K562 (cell line): ENCODE data around the gene UBAP2. TPM values are rescaled to one million over a fixed set of nuclear protein-coding genes. Genes with fewer than 3 reads are reported as not detected.

ENCODE experiments used
- ATAC-seq: fragments of 200-7000 bp; cut with Tn5 transposase; 3 replicates; pipeline ENCODE4 v1.9.1; 2020; ENCODE audit warnings: moderate library complexity
- BruUV-seq: library from RNA; stranded (reverse); fragments of 400-500 nt; replicated peaks from 2 replicates; lab custom pipeline; 2021; lab: Mats Ljungman, UMichigan
- CTCF ChIA-PET: fragments of 300-600 bp; formaldehyde crosslinking; extraction: SDS; loops from one replicate; lab custom pipeline; 2021; ENCODE audit warnings: low intra/inter-chr PET ratio; lab: Yijun Ruan, JAX
- POLR2A ChIA-PET: fragments of 300-600, 350-650 bp; sonication (Branson Sonifier 250); formaldehyde crosslinking; extraction: SDS; loops from one replicate; lab custom pipeline; 2021; ENCODE audit warnings: antibody characterized with exemption, inconsistent platforms; lab: Yijun Ruan, JAX
- DNase-seq, 4 experiments: peaks; one replicate each; pipeline versions ENCODE4 v3.0.0 to v3.0.0-alpha.2; 2011 to 2018; ENCODE audit warnings: low spot score in 3 of 4, mixed read lengths in 3 of 4; ENCODE audit errors: extremely low read depth in 1 of 4
- FAIRE-seq: peaks from 2 replicates; lab custom pipeline; 2011; peaks lifted over from hg19 to GRCh38; lab: Jason Lieb, UNC
- H2AFZ ChIP-seq: 2 replicates; pipeline ENCODE4 v1.6.0; 2011; ENCODE audit warnings: low read depth, low read length, control low read depth, inconsistent platforms
- H3K27ac ChIP-seq: fragments of 200-600 bp; 3 replicates; pipeline ENCODE4 v1.8.0; 2011; ENCODE audit warnings: low read depth, mild to moderate bottlenecking, control low read depth, inconsistent platforms, low read length, moderate library complexity, mixed read lengths; ENCODE audit errors: extremely low read depth
- H3K27me3 ChIP-seq, 2 experiments: fragments of 300-600 bp in 1 of 2; 2 replicates in 1 of 2; 3 replicates in 1 of 2; pipeline versions ENCODE4 v1.6.0 to v1.8.0; 2011; ENCODE audit warnings: inconsistent platforms in 2 of 2, low read length in 2 of 2, mild to moderate bottlenecking in 1 of 2, mixed read lengths in 1 of 2, moderate library complexity in 1 of 2; ENCODE audit not compliant: control insufficient read depth in 2 of 2, insufficient read depth in 2 of 2
- H3K36me3 ChIP-seq: fragments of 300-600 bp; 3 replicates; pipeline ENCODE4 v1.8.0; 2011; ENCODE audit warnings: mild to moderate bottlenecking, low read length, inconsistent platforms; ENCODE audit not compliant: control insufficient read depth, insufficient read depth
- H3K4me1 ChIP-seq, 2 experiments: fragments of 200-600 bp in 1 of 2; replicated peaks in 1 of 2; 2 replicates in 1 of 2; 3 replicates in 1 of 2; pipeline versions ENCODE4 v1.5.1 to v1.8.0; 2011; ENCODE audit warnings: inconsistent platforms in 2 of 2, low read length in 2 of 2, mild to moderate bottlenecking in 1 of 2, mixed read lengths in 1 of 2, moderate library complexity in 1 of 2; ENCODE audit not compliant: control insufficient read depth in 2 of 2, insufficient read depth in 2 of 2
- H3K4me2 ChIP-seq: 2 replicates; pipeline ENCODE4 v1.6.1; 2011; ENCODE audit warnings: low read length, control low read depth, inconsistent platforms, mixed read lengths; ENCODE audit not compliant: insufficient read depth
- H3K4me3 ChIP-seq: fragments of 200-600 bp; sonication (generic), shearing (Covaris generic); 2 replicates; pipeline ENCODE4 v1.5.1; 2016; ENCODE audit warnings: control low read depth, inconsistent platforms
- H3K79me2 ChIP-seq: fragments of 200-600 bp; 3 replicates; pipeline ENCODE4 v1.8.0; 2011; ENCODE audit warnings: low read length, inconsistent platforms; ENCODE audit not compliant: control insufficient read depth, insufficient read depth
- H3K9ac ChIP-seq, 2 experiments: 2 replicates each; pipeline versions ENCODE4 v1.6.0 to v1.6.1; 2011; ENCODE audit warnings: low read depth in 2 of 2, low read length in 2 of 2, control low read depth in 1 of 2, inconsistent platforms in 1 of 2, mild to moderate bottlenecking in 1 of 2, mixed read lengths in 1 of 2; ENCODE audit not compliant: insufficient read depth in 1 of 2
- H3K9me1 ChIP-seq: one replicate; pipeline ENCODE4 v1.6.0; 2011; ENCODE audit warnings: inconsistent platforms, mild to moderate bottlenecking, low read length, moderate library complexity; ENCODE audit not compliant: control insufficient read depth, insufficient read depth
- H3K9me3 ChIP-seq: replicated peaks from 2 replicates; pipeline ENCODE4 v1.5.1; 2011; ENCODE audit warnings: low read depth, low read length, inconsistent platforms; ENCODE audit not compliant: control insufficient read depth, insufficient read depth
- H4K20me1 ChIP-seq: replicated peaks from 2 replicates; pipeline ENCODE4 v1.6.1; 2011; ENCODE audit warnings: low read length, inconsistent platforms, mixed read lengths; ENCODE audit not compliant: control insufficient read depth, insufficient read depth
- ETV6 ChIP-seq, 3 experiments: fragments of 150-350 bp in 1 of 3; sonication (generic) in 1 of 3; formaldehyde crosslinking in 1 of 3; IDR thresholded peaks; 2 replicates each; pipeline versions ENCODE4 v1.6.1 to v1.8.0; 2014 to 2022; ENCODE audit warnings: borderline replicate concordance in 2 of 3, low read depth in 2 of 3, antibody characterized with exemption in 1 of 3, low read length in 1 of 3, mild to moderate bottlenecking in 1 of 3, missing genetic modification reagents in 1 of 3
- NFIX ChIP-seq: fragments of 250-450 bp; sonication (Bioruptor Pico); IDR thresholded peaks from 2 replicates; pipeline ENCODE4 v1.4.0; 2020; ENCODE audit warnings: low read depth, mild to moderate bottlenecking, moderate library complexity
- SAP30 ChIP-seq: fragments of 200-600 bp; sonication (generic); IDR thresholded peaks from 2 replicates; pipeline ENCODE4 v1.6.1; 2012; ENCODE audit warnings: borderline replicate concordance, low read depth, mild to moderate bottlenecking, moderate library complexity, low read length, control low read depth, inconsistent platforms; ENCODE audit not compliant: insufficient read depth, poor library complexity, severe bottlenecking
- WGBS: fragments of 100-300 bp; shearing (Covaris generic); methylation state at CpG from one replicate; pipeline ENCODE4 v1.1.6; 2016; ENCODE audit warnings: low coverage, mixed read lengths; ENCODE audit not compliant: insufficient coverage; ENCODE audit errors: missing lambda C conversion rate; 5-methylcytosine and 5-hydroxymethylcytosine counted together
- in situ Hi-C: fragments of 300-500 bp; cut with MboI; formaldehyde crosslinking; loops from 4 replicates; pipeline ENCODE4 v1.15.0; 2018; ENCODE audit warnings: inconsistent platforms, mixed read lengths
- intact Hi-C: fragments of 100-400 bp; cut with micrococcal nuclease; formaldehyde crosslinking; loops from 2 replicates; pipeline ENCODE4 v1.14.2; 2022
- polyA plus RNA-seq, 8 experiments: library from polyadenylated mRNA; depleted of rRNA in 4 of 8; stranded (reverse) in 5 of 8; unstranded in 3 of 8; fragments of >200 nt; fragmentation: Nextera tagmentation in 2 of 8; fragmentation: Illumina TruSeq in 1 of 8; extraction: Ambion mirVana in 2 of 8; extraction: Trizol in 1 of 8; gene quantifications; 2 replicates each; pipeline versions ENCODE4 v1.2.1 to v1.2.3, GENCODE V29; 2011 to 2014; ENCODE audit warnings: inconsistent platforms in 1 of 8, missing spikeins in 1 of 8
- total RNA-seq, 7 experiments: library from RNA; depleted of rRNA in 6 of 7; stranded (reverse); fragments of >200 nt in 6 of 7; fragmentation: Illumina TruSeq in 2 of 7; extraction: Trizol in 2 of 7; gene quantifications; 2 replicates each; pipeline versions ENCODE4 v1.2.1 to v1.2.3, GENCODE V29; 2011 to 2021; ENCODE audit warnings: low replicate concordance in 1 of 7

Gene UBAP2
- total and polyA plus RNA-seq, 9 of the 15 experiments (the other 6 are each of a cell fraction or from before 2014, with no cell fraction given), result 8.7 to 47.9 (median 18.7) TPM

DNA sequence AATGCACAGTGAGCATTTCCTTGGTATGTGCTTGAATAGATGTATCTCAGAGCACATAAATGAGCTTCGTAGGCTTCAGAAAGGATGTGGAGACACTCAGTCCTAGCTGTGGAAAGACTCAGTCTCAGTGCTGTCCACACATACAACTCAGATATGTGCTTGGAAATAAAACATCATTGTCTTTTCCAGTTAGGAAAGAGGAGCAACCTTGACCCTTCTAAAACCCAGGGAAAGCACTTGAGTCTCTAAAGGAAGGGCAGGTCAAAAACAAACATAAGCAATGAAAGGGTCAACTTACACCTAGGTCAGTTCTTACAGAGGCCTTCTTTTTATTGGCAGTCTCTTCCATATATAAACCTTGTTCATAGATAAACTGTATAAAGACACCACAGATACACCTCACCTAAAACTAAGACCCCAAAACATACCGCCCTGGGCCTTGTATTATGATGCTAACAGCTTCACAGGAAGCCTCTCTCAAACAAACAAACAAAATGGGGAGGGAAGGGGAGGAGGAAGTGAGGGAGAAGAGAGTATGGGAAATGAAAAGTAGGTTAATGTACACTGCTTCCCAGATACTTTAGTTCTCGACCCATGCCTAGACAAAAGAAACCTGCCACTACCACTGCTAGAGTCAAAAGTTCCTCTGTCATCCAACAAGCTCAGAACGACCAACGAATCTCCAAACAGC lies 114.4 kb downstream of the UBAP2 start:
- in situ Hi-C loops (no loop called here), intact Hi-C loops (no loop called here)
- BruUV-seq, result no TSS peak
- Histone ChIP-seq H3K9me1 (no peaks in the 10 kb centered on the region), H3K27ac (no peak overlapping the region), H3K9me3 (no peaks in the 10 kb centered on the region), H3K4me2 (no peak overlapping the region), H2AFZ (no peak overlapping the region), H3K36me3 (peaks cover 88% of the 10 kb centered on the region)
- FAIRE-seq (no peak), ATAC-seq (no peak)
- POLR2A ChIA-PET, result interaction anchor here (0.8 to 3.0 kb wide), 2 partner anchors 10 kb away, joined by 3 to 8 read pairs; no protein-coding TSS in a partner anchor
- no peak for TF ChIP-seq NFIX (CRISPR knock-in tag)
- no peak for TF ChIP-seq SAP30
- TF ChIP-seq ETV6 (IDR thresholded peaks at IDR 0.05; ENCODE audit: borderline replicate concordance in 1 of 2, low read depth in 2 of 2, low read length in 1 of 2), result no peak
- TF ChIP-seq ETV6 (CRISPR knock-in tag; IDR thresholded peaks at IDR 0.05; ENCODE audit: borderline replicate concordance), result no peak
- TF ChIP-seq, all 486 proteins: peak for 0
- CTCF ChIA-PET, result no interaction called here
- Histone ChIP-seq H4K20me1 (no peaks in the 10 kb centered on the region), H3K4me1 (no peaks in the 10 kb centered on the region; a peak in 1 of 5 replicates), H3K79me2 (no peaks in the 10 kb centered on the region; the same call in 2 of the 3 replicates), H3K27me3 (no peaks in the 10 kb centered on the region), H3K4me3 (no peak overlapping the region), H3K9ac (no peak overlapping the region)
- DNase-seq, result no peak
- 91% methylated on average over 5 of the region's 5 CpGs for WGBS
